Calu3 (cell line): Measurements from ENCODE around the gene INCA1. TPM values are rescaled to one million over a fixed set of nuclear protein-coding genes. Genes with fewer than 3 reads are reported as not detected.

Experiments used
- BruUV-seq: library from RNA; stranded (reverse); fragments of 400-500 nt; replicated peaks from 2 replicates; lab custom pipeline; 2021; lab: Mats Ljungman, UMichigan
- CTCF ChIA-PET: fragments of 300-600 bp; sonication (Branson Sonifier 250); formaldehyde crosslinking; loops from one replicate; lab custom pipeline; 2022; ENCODE audit warnings: antibody characterized with exemption; lab: Charles Lee
- DNase-seq: peaks from one replicate; pipeline ENCODE4 v3.0.0; 2022
- H3K27ac Mint-ChIP-seq: one replicate; pipeline ENCODE4 v1.8.0; 2022; ENCODE audit warnings: mixed read lengths; ENCODE audit not compliant: unreplicated experiment
- H3K27me3 Mint-ChIP-seq: one replicate; pipeline ENCODE4 v1.8.0; 2022; ENCODE audit warnings: mixed read lengths; ENCODE audit not compliant: unreplicated experiment
- H3K36me3 Mint-ChIP-seq: one replicate; pipeline ENCODE4 v1.8.0; 2022; ENCODE audit warnings: mild to moderate bottlenecking, moderate library complexity, mixed read lengths; ENCODE audit not compliant: insufficient read depth, unreplicated experiment
- H3K4me1 Mint-ChIP-seq: one replicate; pipeline ENCODE4 v1.8.0; 2022; ENCODE audit warnings: mild to moderate bottlenecking, low read depth, mixed read lengths; ENCODE audit not compliant: unreplicated experiment
- H3K4me3 Mint-ChIP-seq: one replicate; pipeline ENCODE4 v1.8.0; 2022; ENCODE audit warnings: mild to moderate bottlenecking, low read depth, moderate library complexity, mixed read lengths; ENCODE audit not compliant: unreplicated experiment
- H3K9me3 Mint-ChIP-seq: one replicate; pipeline ENCODE4 v1.8.0; 2022; ENCODE audit warnings: low read depth, mixed read lengths; ENCODE audit not compliant: unreplicated experiment
- CTCF ChIP-seq: fragments of 200-600 bp; IDR thresholded peaks from one replicate; pipeline ENCODE4 v1.8.0; 2022; ENCODE audit warnings: antibody characterized with exemption; ENCODE audit not compliant: unreplicated experiment
- intact Hi-C: fragments of 100-400 bp; cut with micrococcal nuclease; formaldehyde crosslinking; loops from one replicate; pipeline ENCODE4 v1.10.0; 2022; ENCODE audit not compliant: unreplicated experiment
- microRNA-seq: library from miRNA; unstranded; fragments of <30 nt; microRNA quantifications from one replicate; pipeline ENCODE4 v1.2.0, GENCODE V29; 2022
- total RNA-seq: library from RNA; stranded (reverse); gene quantifications from 2 replicates; pipeline ENCODE4 v1.2.3, GENCODE V29; 2022

Gene INCA1
- total RNA-seq, 1 experiment from 2014 or later, result 0.54 TPM

DNA sequence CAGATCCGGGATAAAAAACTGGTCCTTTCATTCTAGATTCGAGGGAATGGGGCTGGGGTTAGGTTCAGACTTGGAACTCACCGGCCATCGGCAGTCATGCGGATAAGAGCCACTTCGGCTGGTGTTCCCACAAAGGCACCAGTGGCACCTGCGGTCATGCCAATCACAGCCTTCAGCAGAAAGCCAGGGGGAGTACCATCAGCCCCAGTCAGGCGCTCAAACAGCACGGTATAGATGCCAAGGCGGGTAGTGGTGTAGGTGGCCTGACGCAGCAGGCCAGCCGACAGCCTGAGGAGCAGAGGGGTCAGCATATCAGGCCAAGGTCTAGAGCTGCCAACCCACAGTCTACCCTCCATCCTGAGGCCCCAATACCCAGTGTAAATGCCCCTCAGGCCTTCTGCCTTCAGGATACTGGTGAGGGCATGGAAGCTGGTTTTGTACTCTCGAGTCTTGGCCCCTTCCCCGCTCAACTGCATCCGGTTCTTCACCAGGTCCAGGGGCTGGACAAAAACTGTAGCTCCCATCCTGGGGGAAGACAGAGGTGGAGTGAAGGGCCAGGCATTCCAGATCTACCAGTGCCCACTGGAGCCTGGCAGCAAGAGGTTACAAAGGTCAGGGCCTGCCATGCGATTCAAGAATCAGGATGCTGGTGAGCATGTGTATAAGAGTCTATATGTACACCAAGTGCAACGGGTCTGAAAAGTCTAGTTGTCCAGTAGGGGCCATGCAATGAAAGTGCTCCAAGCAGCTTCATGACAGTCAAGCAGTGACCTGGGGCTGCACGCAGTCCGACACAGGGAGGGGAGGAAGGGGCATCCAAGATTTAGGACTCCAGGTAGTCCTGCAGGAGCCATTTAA, 58.4 kb downstream of the INCA1 start:
- Mint-ChIP-seq H3K9me3 (no peaks in the 10 kb centered on the region), H3K4me1 (peaks cover 24% of the 10 kb centered on the region)
- intact Hi-C loops, result no loop called here

More for the DNA sequence above, 58.4 kb downstream of the INCA1 start:
- CTCF ChIA-PET, result interaction anchor here (1.6 kb wide), 2 partner anchors 28 to 30 kb away, joined by 7 to 10 read pairs; partner anchors contain the start of gene SPAG7
- BruUV-seq, result TSS peak; percentile 9
- no peaks in the 10 kb centered on the region for H3K27me3 Mint-ChIP-seq
- H3K27ac Mint-ChIP-seq, result no peak overlapping the region
- no peak for TF ChIP-seq CTCF
- peak overlapping the region; percentile 91 for H3K4me3 Mint-ChIP-seq
- DNase-seq, result no peak
- H3K36me3 Mint-ChIP-seq, result peaks cover 55% of the 10 kb centered on the region

Small RNA genes within 50 kb of the gene (microRNA-seq; reads per million reads assigned to microRNA genes)
- gene MIR6864 (not detected), gene MIR6865 (not detected)

Other genes starting within 250 kb of the INCA1 start
- gene TM4SF5, start 225.6 kb downstream of the INCA1 start, total RNA-seq, result 0.54 and 0.56 TPM in 2 replicates
- 0.59 TPM in 1 of 2 replicates, not detected in the other for gene VMO1, start 211.2 kb downstream of the INCA1 start, total RNA-seq
- gene GLTPD2, start 208.6 kb downstream of the INCA1 start, total RNA-seq, result 0.71 and 0.76 TPM in 2 replicates
- 121 and 132 TPM in 2 replicates for gene PSMB6, start 201.4 kb downstream of the INCA1 start, total RNA-seq
- gene PLD2, start 190.4 kb downstream of the INCA1 start, total RNA-seq, result 11.0 and 13.0 TPM in 2 replicates
- 86.8 and 106 TPM in 2 replicates for gene MINK1, start 164.2 kb downstream of the INCA1 start, total RNA-seq
- gene C17orf107, start 98.0 kb downstream of the INCA1 start, total RNA-seq, result 2.1 and 3.2 TPM in 2 replicates
- gene CHRNE, start 94.4 kb downstream of the INCA1 start, total RNA-seq, result 0.19 TPM in 1 of 2 replicates, not detected in the other
- gene GP1BA, start 65.2 kb downstream of the INCA1 start, total RNA-seq, result not detected in 2 replicates
- 37.7 and 38.4 TPM in 2 replicates for gene SLC25A11, start 57.5 kb downstream of the INCA1 start, total RNA-seq
- gene RNF167, start 57.3 kb downstream of the INCA1 start, total RNA-seq, result 65.2 and 77.0 TPM in 2 replicates
- gene PFN1, start 49.0 kb downstream of the INCA1 start, total RNA-seq, result 580 and 605 TPM in 2 replicates
- 12.3 and 12.9 TPM in 2 replicates for gene ENO3, start 46.4 kb downstream of the INCA1 start, total RNA-seq
- gene SPAG7, start 29.7 kb downstream of the INCA1 start, total RNA-seq, result 34.3 and 34.9 TPM in 2 replicates
- 21.4 and 32.3 TPM in 2 replicates for gene CAMTA2, start 9.8 kb downstream of the INCA1 start, total RNA-seq
- gene KIF1C, start 428 bp upstream of the INCA1 start, total RNA-seq, result 65.9 and 69.4 TPM in 2 replicates
- 0.34 TPM in 1 of 2 replicates, not detected in the other for gene SLC52A1, start 37.9 kb upstream of the INCA1 start, total RNA-seq
- not detected in 2 replicates for gene ZFP3, start 80.9 kb upstream of the INCA1 start, total RNA-seq
- gene ZNF232, start 114.4 kb upstream of the INCA1 start, total RNA-seq, result 7.1 and 8.4 TPM in 2 replicates
- not detected in 2 replicates for gene USP6, start 118.5 kb upstream of the INCA1 start, total RNA-seq
- 12.9 and 13.3 TPM in 2 replicates for gene ZNF594, start 194.3 kb upstream of the INCA1 start, total RNA-seq
- not detected in 2 replicates for gene SCIMP, start 237.3 kb upstream of the INCA1 start, total RNA-seq